ENCODE measurements around the gene SEMA5A.

Gene SEMA5A

GRCh38 chr5:9176641-9177040 lies 369.2 kb downstream of the SEMA5A start:
- intact Hi-C loops (cut with micrococcal nuclease), result no loop called here
- no peak overlapping the region for H3K27ac Mint-ChIP-seq
- no peak overlapping the region for H3K4me3 Mint-ChIP-seq
- no peaks in the 10 kb centered on the region for H3K27me3 Mint-ChIP-seq
- H3K4me1 Mint-ChIP-seq (ENCODE audit: low read depth), result no peaks in the 10 kb centered on the region
- H3K36me3 Mint-ChIP-seq (ENCODE audit: low read depth), result no peaks in the 10 kb centered on the region
- no peaks in the 10 kb centered on the region for H3K9me3 Mint-ChIP-seq

GRCh38 chr5:9174446-9174845 lies 371.4 kb downstream of the SEMA5A start:
- Mint-ChIP-seq H3K36me3 (ENCODE audit: low read depth) (no peaks in the 10 kb centered on the region), H3K27me3 (no peaks in the 10 kb centered on the region), H3K9me3 (no peaks in the 10 kb centered on the region), H3K4me1 (ENCODE audit: low read depth) (no peaks in the 10 kb centered on the region), H3K27ac (no peak overlapping the region), H3K4me3 (no peak overlapping the region)
- intact Hi-C loops (cut with micrococcal nuclease), result no loop called here

- no peak overlapping the region for H3K27ac Mint-ChIP-seq
- no peaks in the 10 kb centered on the region for H3K4me1 Mint-ChIP-seq (ENCODE audit: low read depth)
- H3K27me3 Mint-ChIP-seq, result no peaks in the 10 kb centered on the region
- H3K9me3 Mint-ChIP-seq, result no peaks in the 10 kb centered on the region
- intact Hi-C loops (cut with micrococcal nuclease), result no loop called here
- H3K36me3 Mint-ChIP-seq (ENCODE audit: low read depth), result no peaks in the 10 kb centered on the region
- H3K4me3 Mint-ChIP-seq, result no peak overlapping the region
Measured at GRCh38 chr5:9173281-9174048, 372.4 kb downstream of the SEMA5A start.

DNA sequence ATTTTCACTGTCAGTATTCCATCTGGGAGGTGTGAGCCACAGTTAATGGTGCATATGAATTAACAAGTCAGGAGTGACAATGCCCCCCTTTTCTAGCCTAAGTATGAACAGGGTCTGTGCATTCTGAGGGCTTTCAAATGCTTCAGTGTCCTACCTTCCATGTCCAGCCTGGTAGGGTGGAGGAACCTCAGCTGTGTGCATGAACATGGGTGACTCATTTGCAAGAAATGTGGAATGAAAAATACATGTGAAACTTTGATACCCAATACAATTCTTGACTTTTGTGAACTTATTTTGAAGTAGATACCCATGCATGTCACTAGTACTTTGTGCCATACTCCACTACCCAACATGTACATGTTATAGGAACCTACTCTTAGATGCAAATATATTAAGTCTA lies 375.8 kb downstream of the SEMA5A start:
- intact Hi-C loops (cut with micrococcal nuclease), result no loop called here
- no peak overlapping the region for H3K27ac Mint-ChIP-seq
- no peaks in the 10 kb centered on the region for H3K36me3 Mint-ChIP-seq (ENCODE audit: low read depth)
- no peak overlapping the region for H3K4me3 Mint-ChIP-seq
- H3K9me3 Mint-ChIP-seq, result no peaks in the 10 kb centered on the region
- no peaks in the 10 kb centered on the region for H3K27me3 Mint-ChIP-seq
- H3K4me1 Mint-ChIP-seq (ENCODE audit: low read depth), result no peaks in the 10 kb centered on the region

DNA sequence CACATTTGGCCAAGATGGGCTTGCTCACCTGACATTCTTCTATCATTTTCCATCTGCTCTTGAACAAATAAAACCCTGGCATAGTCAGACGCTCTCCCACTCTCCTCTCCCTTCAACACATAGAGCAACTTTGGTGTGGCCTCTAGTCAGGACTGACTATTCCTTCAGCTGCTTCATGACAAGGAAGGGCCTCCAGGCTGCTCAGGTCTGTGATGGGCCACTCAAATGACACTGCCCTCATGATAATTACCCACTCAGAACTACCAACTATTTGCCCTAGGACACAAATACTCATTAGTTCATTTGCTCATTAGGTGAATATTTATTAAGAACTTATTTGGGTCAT lies 376.3 kb downstream of the SEMA5A start:
- Mint-ChIP-seq H3K9me3 (no peaks in the 10 kb centered on the region), H3K4me3 (no peak overlapping the region), H3K27ac (no peak overlapping the region), H3K27me3 (no peaks in the 10 kb centered on the region), H3K4me1 (ENCODE audit: low read depth) (no peaks in the 10 kb centered on the region), H3K36me3 (ENCODE audit: low read depth) (no peaks in the 10 kb centered on the region)
- intact Hi-C loops (cut with micrococcal nuclease), result no loop called here

- Mint-ChIP-seq H3K36me3 (ENCODE audit: low read depth) (no peaks in the 10 kb centered on the region), H3K4me1 (ENCODE audit: low read depth) (no peaks in the 10 kb centered on the region), H3K27me3 (no peaks in the 10 kb centered on the region), H3K4me3 (no peak overlapping the region), H3K27ac (no peak overlapping the region), H3K9me3 (no peaks in the 10 kb centered on the region)
- intact Hi-C loops (cut with micrococcal nuclease), result no loop called here
Measured at GRCh38 chr5:9168791-9169556, 376.9 kb downstream of the SEMA5A start.

GRCh38 chr5:9166202-9167112 lies 379.4 kb downstream of the SEMA5A start:
- H3K4me3 Mint-ChIP-seq, result no peak overlapping the region
- no peaks in the 10 kb centered on the region for H3K4me1 Mint-ChIP-seq (ENCODE audit: low read depth)
- intact Hi-C loops (cut with micrococcal nuclease), result no loop called here
- no peak overlapping the region for H3K27ac Mint-ChIP-seq
- no peaks in the 10 kb centered on the region for H3K9me3 Mint-ChIP-seq
- H3K36me3 Mint-ChIP-seq (ENCODE audit: low read depth), result no peaks in the 10 kb centered on the region
- H3K27me3 Mint-ChIP-seq, result no peaks in the 10 kb centered on the region

GRCh38 chr5:9165546-9165945 lies 380.3 kb downstream of the SEMA5A start:
- no peak overlapping the region for H3K4me3 Mint-ChIP-seq
- intact Hi-C loops (cut with micrococcal nuclease), result no loop called here
- no peaks in the 10 kb centered on the region for H3K4me1 Mint-ChIP-seq (ENCODE audit: low read depth)
- H3K27ac Mint-ChIP-seq, result no peak overlapping the region
- H3K36me3 Mint-ChIP-seq (ENCODE audit: low read depth), result no peaks in the 10 kb centered on the region
- no peaks in the 10 kb centered on the region for H3K9me3 Mint-ChIP-seq
- no peaks in the 10 kb centered on the region for H3K27me3 Mint-ChIP-seq

DNA sequence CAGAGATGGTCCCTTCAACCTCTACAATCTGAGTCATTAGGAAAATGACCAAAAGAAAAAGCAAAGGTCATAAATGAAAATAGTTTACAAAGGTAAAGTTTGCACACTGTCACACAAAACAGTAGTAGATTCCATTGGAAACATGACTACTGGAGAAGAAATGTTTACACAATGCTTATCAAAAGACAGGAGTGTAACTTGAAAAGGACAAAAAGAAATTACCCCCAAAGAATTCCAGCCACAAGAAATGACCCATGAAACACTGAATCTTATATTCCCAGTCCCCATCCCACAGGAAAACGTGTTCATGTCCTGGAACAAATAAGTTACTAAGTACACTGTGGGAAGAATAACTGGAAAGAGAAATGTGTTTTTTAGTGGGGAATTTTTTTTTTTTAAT lies 385.1 kb downstream of the SEMA5A start:
- intact Hi-C loops (cut with micrococcal nuclease), result no loop called here
- Mint-ChIP-seq H3K27ac (no peak overlapping the region), H3K36me3 (ENCODE audit: low read depth) (no peaks in the 10 kb centered on the region), H3K4me1 (ENCODE audit: low read depth) (no peaks in the 10 kb centered on the region), H3K4me3 (no peak overlapping the region), H3K27me3 (no peaks in the 10 kb centered on the region), H3K9me3 (no peaks in the 10 kb centered on the region)

DNA sequence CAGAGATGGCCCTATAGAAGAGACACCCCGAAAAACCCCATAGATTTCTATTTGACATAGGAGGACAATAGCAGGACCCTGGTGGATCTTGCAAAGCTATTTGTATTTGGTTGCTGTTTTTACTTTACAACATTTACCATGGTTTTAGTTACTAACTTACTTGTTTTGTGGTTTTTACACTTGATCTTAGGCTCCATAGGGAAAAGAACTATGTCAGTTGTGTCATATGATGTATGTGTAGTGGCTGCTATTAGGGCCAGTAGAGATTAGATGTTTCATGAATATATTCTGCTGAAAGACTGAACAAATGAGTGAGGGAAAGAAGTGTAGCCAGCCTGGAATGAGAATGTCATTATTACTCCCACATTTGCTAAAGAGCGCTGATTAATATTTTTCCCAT lies 388.1 kb downstream of the SEMA5A start:
- intact Hi-C loops (cut with micrococcal nuclease), result no loop called here
- no peak overlapping the region for H3K4me3 Mint-ChIP-seq
- H3K27ac Mint-ChIP-seq, result no peak overlapping the region
- no peaks in the 10 kb centered on the region for H3K27me3 Mint-ChIP-seq
- no peaks in the 10 kb centered on the region for H3K4me1 Mint-ChIP-seq (ENCODE audit: low read depth)
- no peaks in the 10 kb centered on the region for H3K9me3 Mint-ChIP-seq
- H3K36me3 Mint-ChIP-seq (ENCODE audit: low read depth), result no peaks in the 10 kb centered on the region

DNA sequence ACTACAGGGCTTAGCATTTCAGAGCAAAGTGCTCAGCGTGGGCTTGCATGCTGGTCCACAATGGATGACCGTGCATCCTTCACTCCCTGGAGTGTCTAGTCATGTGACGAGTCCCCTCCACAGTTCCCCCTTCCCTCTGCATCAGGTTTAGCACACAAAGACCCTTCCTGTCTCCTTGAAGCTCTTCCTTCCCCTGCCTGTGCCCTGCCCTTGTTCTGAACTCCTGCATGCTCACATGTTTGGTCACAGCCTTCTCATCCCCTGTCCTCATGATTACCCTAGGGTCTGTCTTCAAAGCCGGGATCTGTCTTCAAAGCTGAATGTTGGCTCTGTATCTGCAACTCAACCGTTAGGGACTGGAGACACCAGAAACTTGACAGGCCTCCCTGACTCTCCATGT lies 388.9 kb downstream of the SEMA5A start:
- no peak overlapping the region for H3K4me3 Mint-ChIP-seq
- H3K4me1 Mint-ChIP-seq (ENCODE audit: low read depth), result no peaks in the 10 kb centered on the region
- H3K27me3 Mint-ChIP-seq, result no peaks in the 10 kb centered on the region
- H3K36me3 Mint-ChIP-seq (ENCODE audit: low read depth), result no peaks in the 10 kb centered on the region
- no peak overlapping the region for H3K27ac Mint-ChIP-seq
- intact Hi-C loops (cut with micrococcal nuclease), result no loop called here
- no peaks in the 10 kb centered on the region for H3K9me3 Mint-ChIP-seq

GRCh38 chr5:9156282-9156681 lies 389.6 kb downstream of the SEMA5A start:
- Mint-ChIP-seq H3K4me3 (no peak overlapping the region), H3K27ac (no peak overlapping the region), H3K9me3 (no peaks in the 10 kb centered on the region), H3K36me3 (ENCODE audit: low read depth) (no peaks in the 10 kb centered on the region), H3K27me3 (no peaks in the 10 kb centered on the region), H3K4me1 (ENCODE audit: low read depth) (no peaks in the 10 kb centered on the region)
- intact Hi-C loops (cut with micrococcal nuclease), result no loop called here

- no peaks in the 10 kb centered on the region for H3K36me3 Mint-ChIP-seq (ENCODE audit: low read depth)
- no peaks in the 10 kb centered on the region for H3K4me1 Mint-ChIP-seq (ENCODE audit: low read depth)
- no peak overlapping the region for H3K27ac Mint-ChIP-seq
- intact Hi-C loops (cut with micrococcal nuclease), result no loop called here
- H3K27me3 Mint-ChIP-seq, result no peaks in the 10 kb centered on the region
- no peak overlapping the region for H3K4me3 Mint-ChIP-seq
- H3K9me3 Mint-ChIP-seq, result no peaks in the 10 kb centered on the region
Measured at GRCh38 chr5:9151684-9152427, 394.0 kb downstream of the SEMA5A start.

All from dendritic cell treated with granulocyte-macrophage colony-stimulating factor and Interleukin-4, amounts not matched to agents 40 ng/mL and 50 ng/mL, for 4 days (primary cell).